NCI-H345 (cell line): ENCODE data around the gene IQCE.
A peak's percentile ranks its signal among the peaks of the same experiment; 100 is the strongest.

Source experiments
- DNase-seq: peaks from one replicate; lab custom pipeline; 2025; lab: John Stamatoyannopoulos, UW

The IQCE gene

GRCh38 chr7:2614631-2615330 lies 56.0 kb downstream of the IQCE start:
- no peak for DNase-seq

GRCh38 chr7:2616387-2617324 lies 57.9 kb downstream of the IQCE start:
- DNase-seq, result no peak

GRCh38 chr7:2617325-2617905 lies 58.6 kb downstream of the IQCE start:
- DNase-seq, result no peak

DNA sequence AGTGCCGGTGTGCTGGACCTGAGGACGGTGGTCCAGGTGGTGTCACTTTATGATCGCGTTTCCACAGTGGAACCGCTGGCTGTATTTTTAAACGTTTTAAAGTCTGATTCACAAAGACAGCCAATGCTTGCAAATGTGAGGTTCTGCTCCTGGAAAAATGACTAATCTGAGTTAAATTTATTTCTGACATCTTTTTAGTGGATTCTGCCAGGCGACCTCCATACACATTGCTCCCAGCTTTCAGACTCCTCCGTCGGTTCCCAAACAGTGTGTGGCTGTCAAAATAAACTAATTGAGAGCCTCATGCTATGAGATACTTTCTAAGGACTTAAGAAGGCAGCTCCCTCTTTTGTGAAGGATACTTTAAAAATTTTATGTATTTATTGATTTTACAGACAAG lies 60.3 kb downstream of the IQCE start:
- no peak for DNase-seq

- DNase-seq, result no peak
Measured at GRCh38 chr7:2621061-2621828, 62.5 kb downstream of the IQCE start.

- no peak for DNase-seq
Measured at GRCh38 chr7:2621948-2622640, 63.3 kb downstream of the IQCE start.

DNA sequence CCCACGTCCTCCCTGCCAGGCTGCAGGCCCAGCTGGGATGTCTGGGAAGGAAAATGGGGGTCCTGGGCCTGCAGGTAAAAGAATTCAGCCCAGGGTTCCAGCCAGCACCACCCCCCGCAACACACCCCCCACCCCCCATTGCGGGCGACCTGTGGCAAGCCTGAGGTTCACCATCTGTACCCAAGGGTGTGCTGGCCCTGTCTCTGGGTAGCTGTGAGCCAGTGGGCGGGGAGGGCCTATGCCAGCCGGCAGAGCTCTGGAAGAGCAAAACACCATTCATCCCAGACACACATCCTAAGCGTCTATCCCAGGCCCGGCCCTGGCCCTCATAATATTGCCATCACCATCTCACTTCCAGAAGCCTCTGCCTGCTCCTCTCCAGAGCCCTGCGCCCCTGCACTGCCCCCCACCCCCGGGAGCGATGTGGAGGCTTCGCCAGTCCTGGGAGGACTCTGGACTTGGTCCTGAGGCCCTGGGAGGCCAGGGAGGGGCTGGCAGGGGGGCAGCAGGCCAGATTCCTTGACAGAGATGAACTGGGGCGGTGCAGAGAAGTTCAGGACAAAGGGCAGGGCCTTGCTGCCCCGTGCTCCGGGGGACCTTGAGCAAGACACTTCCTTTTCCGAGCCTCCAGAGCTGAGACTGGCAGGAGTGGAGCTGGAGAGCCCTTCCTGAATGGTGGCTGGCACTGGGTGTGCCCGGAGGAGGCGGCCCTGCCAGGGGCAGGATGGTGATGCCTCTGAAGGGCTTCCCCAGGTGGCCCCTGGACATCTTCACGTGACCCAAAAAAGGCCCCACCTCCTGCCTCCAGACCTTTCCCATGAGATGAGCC lies 64.3 kb downstream of the IQCE start:
- DNase-seq, result no peak

DNA sequence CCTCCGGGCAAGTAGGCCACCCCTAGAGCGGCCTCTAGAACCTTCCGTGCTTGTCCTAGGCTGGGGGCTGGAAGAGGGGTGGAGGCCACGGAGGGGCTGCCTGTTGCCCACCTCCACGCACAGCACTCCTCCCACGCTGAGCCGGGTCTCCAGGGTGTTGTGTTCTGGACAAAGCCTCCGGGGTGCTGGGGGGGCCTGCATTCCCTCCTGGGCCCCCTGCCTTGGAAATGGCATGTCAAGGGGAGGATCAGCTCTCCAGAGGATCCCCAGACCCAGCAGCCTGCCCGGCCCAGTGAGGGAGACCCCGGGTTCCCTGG lies 64.9 kb downstream of the IQCE start:
- no peak for DNase-seq

DNA sequence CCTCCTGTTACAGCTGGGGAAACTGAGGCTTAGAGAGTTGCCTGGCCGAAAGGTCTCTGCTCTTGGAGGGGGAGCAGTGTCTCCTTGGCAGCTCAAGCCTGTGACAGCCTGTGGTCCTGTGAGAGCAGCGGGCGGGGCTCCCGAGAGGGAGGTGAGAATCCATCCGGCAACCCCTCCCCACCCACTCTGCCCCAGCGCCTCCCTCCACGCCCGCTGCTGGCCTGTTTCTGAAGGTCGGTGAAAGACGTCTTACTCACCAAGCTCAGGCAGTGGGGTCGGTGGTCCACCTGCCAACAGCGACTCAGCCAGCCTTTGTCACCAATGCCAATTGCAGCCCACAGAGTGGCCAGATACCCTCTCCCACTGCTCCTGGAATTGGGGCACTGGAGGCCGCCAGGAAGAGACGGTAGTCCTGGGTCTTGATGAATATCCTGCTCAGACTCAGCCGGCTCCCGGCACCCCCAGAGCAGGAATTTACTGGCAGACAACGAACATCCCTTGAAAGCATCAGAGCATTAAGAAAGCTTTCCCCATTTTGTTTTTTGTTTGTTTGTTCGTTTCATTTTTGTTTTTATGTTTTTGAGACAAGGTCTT lies 65.6 kb downstream of the IQCE start:
- DNase-seq, result no peak

GRCh38 chr7:2626498-2627117 lies 67.8 kb downstream of the IQCE start:
- DNase-seq, result no peak

DNA sequence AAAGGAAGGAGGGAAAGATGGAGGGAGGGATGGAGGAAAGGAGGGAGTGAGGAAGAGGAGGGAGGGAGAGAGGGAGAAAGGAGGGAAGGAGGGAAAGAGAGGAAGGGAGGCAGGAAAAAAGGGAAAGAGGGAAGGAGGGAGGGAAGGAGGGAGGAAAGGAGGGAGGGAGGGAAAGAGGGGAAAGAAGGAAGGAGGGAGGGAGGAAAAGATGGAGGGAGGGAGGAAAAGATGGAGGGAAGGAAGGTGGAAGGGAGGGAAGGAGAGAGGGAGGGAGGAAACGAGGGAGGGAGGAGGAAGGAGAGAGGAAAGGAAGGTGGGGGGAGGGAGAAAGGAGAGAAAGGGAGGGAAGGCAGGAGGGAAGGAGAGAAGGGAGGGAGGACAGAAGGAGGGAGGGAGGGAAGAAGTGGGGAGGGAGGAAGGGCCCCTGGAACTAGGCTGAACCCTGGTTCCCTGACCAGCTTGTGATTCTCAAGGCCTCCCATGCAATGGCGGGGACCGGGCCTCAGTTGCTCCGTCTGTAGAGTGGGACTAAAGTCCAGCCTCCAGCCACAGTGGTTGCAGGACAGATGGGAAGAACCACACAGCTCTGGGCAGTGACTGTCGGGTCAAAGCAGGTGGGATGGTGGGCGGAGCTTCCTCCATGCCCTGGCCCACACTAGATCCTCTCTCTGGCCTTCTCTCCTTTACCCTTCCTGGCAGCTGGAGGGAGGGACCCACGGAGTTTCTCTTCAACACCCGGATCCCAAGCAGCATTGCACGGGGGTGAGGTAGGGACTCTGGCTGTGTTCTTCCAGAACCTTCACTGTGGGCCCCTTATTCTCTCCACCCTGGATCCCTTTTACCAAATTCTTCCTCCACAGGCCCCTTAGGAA lies 68.7 kb downstream of the IQCE start:
- no peak for DNase-seq

GRCh38 chr7:2628130-2628482 lies 69.3 kb downstream of the IQCE start:
- no peak for DNase-seq

DNA sequence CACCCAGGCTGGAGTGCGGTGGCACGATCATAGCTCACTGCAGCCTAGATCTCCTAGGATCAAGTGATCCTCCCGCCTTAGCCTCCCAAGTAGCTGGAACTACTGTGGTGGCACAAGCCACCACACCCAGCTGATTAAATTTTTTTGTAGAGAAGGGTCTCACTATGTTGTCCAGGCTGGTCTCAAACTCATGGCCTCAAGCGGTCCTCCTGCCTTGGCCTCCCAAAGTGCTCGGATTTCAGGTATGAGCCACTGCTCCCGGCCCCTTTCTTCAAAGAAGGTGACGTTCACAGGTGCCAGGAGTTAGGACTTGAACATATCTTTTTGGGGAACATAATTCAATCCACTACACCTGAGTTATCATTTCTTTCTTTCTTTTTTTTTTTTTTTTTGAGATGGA lies 70.1 kb downstream of the IQCE start:
- no peak for DNase-seq

DNA sequence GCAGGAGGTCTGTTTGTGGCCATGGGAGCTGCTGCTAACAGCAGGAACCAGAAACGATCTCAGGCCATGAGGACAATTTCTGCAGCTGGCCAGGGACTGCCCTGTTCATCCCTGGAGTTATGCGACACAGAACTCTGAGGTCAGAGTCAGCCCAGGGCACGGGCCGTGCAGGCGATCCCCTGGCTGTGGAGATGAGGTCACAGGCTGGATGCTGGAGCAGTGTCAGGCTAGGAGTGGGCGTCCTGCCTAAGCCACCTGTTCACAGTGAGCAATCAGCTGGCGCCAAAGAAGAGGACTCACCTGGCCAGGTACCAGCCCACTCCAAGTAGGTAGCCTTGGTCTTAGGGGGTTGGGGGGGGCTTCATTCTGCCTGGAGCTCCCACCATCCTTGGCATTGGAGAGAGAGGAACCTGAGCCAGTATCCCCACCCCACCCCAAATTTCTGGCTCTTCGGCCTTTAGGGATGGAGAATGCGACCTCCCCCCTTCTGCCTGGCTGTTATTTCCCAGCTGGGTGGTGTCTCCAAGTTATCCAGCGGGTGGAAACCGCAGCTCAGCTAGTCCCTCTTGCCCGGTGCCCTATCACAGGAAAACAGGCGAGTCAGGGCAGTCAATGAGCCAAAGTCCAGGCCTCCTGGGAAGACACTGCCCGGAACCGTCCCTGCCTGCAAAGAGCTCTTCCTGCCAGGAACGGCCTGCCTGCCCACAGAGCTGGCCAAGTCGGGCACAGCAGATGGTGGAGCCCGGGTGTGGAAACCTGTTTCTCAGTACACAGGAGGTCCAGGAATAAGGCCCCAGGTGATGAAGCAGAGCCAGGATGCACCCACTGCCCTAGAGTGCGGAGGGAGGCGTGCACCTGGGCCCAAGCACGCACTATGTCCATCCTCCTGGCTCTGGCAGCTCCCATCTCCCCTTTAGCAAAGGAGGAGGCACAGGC lies 71.2 kb downstream of the IQCE start:
- DNase-seq, result no peak

GRCh38 chr7:2631946-2632732 lies 73.4 kb downstream of the IQCE start, which contains the start of gene TTYH3:
TTYH3 (plus strand) TSS chr7:2631986; CDS start chr7:2632156, 170 bp downstream.
- DNase-seq, result no peak

GRCh38 chr7:2632733-2633537 lies 74.2 kb downstream of the IQCE start:
- DNase-seq, result peak; percentile 89
